HL-60 (cell line): ENCODE results near the gene OR10C1.

ENCODE experiments used
- TF ChIP-seq, protein P1 (sequence below): IDR thresholded peaks from one replicate; pipeline ENCODE4 v1.5.1; 2011; ENCODE audit warnings: low read length, control low read depth, inconsistent platforms; ENCODE audit not compliant: insufficient read depth
- TF ChIP-seq, protein P2 (sequence below): IDR thresholded peaks from 2 replicates; pipeline ENCODE4 v1.6.1; 2012; ENCODE audit warnings: low read depth; ENCODE audit not compliant: insufficient replicate concordance

DNA sequence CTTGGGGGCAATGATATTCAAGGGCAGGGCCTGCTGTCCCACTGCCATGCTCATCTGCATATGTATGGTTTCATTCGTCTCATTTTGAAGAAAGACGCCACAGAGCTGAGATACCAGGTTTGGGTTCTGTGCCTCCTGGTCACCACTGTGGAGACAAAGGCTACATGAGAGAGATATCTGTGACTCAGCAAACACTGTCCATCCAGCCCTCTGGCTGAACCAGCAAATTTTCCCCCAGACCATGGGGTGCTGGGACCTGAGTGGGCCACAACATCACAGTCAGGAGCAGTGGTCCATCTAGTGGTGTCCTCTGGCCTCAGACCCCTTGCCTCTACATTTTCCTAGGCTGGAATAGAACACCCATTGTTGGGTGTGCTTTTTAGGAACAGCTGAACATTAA is 48.6 kb downstream of the OR10C1 start, which contains the start of gene MAS1L:
- TF ChIP-seq, protein P1, sequence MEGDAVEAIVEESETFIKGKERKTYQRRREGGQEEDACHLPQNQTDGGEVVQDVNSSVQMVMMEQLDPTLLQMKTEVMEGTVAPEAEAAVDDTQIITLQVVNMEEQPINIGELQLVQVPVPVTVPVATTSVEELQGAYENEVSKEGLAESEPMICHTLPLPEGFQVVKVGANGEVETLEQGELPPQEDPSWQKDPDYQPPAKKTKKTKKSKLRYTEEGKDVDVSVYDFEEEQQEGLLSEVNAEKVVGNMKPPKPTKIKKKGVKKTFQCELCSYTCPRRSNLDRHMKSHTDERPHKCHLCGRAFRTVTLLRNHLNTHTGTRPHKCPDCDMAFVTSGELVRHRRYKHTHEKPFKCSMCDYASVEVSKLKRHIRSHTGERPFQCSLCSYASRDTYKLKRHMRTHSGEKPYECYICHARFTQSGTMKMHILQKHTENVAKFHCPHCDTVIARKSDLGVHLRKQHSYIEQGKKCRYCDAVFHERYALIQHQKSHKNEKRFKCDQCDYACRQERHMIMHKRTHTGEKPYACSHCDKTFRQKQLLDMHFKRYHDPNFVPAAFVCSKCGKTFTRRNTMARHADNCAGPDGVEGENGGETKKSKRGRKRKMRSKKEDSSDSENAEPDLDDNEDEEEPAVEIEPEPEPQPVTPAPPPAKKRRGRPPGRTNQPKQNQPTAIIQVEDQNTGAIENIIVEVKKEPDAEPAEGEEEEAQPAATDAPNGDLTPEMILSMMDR, result no peak
- TF ChIP-seq, protein P2, sequence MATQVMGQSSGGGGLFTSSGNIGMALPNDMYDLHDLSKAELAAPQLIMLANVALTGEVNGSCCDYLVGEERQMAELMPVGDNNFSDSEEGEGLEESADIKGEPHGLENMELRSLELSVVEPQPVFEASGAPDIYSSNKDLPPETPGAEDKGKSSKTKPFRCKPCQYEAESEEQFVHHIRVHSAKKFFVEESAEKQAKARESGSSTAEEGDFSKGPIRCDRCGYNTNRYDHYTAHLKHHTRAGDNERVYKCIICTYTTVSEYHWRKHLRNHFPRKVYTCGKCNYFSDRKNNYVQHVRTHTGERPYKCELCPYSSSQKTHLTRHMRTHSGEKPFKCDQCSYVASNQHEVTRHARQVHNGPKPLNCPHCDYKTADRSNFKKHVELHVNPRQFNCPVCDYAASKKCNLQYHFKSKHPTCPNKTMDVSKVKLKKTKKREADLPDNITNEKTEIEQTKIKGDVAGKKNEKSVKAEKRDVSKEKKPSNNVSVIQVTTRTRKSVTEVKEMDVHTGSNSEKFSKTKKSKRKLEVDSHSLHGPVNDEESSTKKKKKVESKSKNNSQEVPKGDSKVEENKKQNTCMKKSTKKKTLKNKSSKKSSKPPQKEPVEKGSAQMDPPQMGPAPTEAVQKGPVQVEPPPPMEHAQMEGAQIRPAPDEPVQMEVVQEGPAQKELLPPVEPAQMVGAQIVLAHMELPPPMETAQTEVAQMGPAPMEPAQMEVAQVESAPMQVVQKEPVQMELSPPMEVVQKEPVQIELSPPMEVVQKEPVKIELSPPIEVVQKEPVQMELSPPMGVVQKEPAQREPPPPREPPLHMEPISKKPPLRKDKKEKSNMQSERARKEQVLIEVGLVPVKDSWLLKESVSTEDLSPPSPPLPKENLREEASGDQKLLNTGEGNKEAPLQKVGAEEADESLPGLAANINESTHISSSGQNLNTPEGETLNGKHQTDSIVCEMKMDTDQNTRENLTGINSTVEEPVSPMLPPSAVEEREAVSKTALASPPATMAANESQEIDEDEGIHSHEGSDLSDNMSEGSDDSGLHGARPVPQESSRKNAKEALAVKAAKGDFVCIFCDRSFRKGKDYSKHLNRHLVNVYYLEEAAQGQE, result no peak
